NOMO-1 treated with DMSO at 0.1 percent for 48 hours (cell line): Measurements from ENCODE around the gene ZFHX3.

Source experiments
- DNase-seq: peaks from one replicate; lab custom pipeline; 2025; ENCODE audit not compliant: unreplicated experiment; lab: John Stamatoyannopoulos, UW

ZFHX3 gene

DNA sequence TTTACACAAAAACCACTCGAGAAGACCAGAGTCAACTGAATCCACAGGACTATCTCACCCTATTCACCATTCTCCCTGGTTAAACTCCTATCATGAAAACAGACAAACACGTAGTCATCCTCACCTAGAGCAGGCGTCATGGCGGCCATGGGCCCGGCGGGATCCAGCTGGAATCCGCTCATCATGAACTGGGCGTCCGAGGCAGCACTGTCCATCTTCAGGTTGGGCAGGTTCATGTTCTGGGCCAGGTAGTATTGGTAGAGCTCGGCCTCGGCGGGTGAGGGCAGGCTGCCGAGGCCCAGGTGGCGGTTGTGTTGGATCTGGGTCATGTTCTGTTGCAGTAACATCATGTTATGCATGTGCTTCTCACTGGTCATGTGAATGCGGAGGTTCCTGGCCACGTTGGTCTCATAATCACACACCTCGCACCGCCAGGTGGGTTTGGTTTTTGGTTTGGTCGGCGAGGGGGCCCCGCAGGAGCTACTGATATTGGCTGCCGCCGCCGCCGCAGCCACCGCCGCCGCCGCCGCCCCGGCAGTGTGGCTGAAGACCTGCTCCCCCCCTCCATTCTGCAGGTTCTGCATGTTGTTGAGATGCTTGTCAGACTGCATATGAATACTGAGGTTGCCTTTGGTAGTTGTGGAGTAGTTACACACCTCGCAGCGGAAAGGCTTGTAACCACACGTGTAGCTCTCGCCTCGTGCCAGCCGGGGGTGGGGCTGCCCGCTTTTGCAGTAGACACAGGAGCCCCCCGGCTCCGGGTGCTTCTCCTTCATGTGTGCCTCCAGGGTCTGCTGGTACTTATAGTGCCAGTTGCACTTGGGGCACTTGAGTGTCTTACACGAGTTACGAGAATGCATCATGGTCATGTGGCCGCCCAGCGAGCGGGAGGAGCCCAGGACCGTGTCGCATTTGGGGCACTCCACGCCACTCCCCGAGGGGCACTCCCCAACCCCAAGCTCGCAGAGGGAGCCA lies 90.3 kb downstream of the ZFHX3 start:
- DNase-seq: no peak

DNA sequence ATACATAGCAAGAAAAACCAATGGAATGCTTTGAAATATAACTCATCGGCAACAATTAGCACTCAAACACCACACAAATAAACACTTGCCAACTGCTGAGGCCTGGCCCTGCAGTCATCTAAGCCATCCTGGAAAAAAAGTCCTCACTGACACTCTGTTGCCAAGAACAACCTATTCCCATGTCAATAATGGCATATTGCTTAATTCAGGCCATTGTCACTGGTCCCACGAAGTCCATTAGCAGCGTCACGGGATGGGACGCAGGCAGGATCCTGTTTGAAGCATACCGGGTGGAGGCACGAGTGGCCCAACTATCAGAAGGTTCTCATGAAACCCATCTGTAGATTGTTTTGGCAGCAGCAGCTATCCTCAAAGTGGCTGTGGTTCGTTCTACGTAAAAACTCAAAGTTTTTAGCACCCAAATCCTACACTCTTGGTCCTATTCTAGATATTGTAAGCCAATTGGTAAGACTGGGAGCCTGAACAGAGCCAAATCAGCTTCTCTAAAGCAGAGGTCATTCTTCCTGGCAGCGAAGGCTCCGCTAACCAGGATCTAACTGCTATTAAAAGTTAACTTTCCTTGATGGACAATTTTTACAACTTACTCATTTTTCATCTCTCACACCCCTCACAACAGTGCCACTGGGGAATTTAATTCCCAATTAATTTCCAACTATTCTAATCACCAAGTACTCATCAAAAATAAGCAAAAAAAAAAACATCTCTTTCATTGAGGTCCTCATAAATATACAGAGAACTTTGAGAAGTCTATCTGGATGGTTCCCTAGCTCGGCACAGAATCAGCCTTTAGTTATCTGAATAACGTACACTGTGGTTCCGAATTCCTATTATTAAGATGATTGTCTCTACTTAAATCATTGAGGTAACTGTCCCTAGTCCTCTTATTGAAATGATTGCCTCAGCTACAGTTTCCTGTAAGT lies 91.5 kb downstream of the ZFHX3 start:
- no peak for DNase-seq

- no peak for DNase-seq
Observed at GRCh38 chr16:72952811-72953271, 95.1 kb downstream of the ZFHX3 start.

GRCh38 chr16:72952404-72952803 lies 95.5 kb downstream of the ZFHX3 start:
- no peak for DNase-seq

DNA sequence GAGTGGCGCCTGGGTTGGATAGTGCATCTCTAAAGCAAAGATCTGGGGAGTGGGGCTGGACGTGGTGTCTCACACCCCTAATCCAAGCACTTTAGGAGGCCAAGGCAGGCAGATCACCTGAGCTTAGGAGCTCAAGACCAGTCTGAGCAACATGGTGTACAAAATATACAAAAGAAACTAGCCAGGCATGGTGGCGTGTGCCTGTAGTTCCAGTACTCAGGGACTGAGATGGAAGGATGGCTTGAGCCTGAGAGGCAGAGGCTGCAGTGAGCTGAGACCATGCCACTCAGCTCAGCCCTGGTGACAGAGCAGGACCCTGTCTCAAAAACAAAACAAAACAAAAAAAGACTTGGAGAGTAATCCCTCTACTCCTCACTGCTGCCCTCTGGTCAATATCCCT lies 96.0 kb downstream of the ZFHX3 start:
- no peak for DNase-seq

- no peak for DNase-seq
Observed at GRCh38 chr16:72950669-72951068, 97.3 kb downstream of the ZFHX3 start.

DNA sequence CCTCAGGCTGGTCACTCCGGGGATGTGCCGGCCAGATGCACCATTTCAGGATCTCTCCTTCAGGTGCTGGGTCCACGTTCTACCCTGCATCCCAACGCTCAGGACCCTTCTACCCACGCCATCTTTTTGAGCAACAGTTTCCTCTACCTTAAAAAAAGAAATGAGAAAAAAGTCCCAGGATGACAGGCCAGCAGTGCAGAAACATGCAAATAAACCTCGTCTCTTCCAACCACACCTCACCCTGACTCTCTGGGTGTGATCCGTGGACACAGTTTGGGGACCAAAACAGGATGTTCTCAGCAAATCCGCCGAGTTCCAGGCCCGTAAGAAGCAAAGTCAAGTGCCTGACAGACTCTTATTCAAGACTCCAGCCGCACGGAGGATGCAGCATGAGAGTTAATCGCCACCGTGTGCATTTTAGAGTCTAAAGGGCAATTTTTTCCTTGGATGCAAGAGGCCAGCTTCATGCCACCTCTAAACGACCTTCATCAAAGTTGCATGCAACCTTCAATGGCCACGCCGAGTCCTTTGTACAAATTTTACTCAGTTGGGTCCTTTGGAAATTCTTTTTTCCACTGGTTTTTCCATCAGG lies 99.6 kb downstream of the ZFHX3 start:
- DNase-seq: no peak

DNA sequence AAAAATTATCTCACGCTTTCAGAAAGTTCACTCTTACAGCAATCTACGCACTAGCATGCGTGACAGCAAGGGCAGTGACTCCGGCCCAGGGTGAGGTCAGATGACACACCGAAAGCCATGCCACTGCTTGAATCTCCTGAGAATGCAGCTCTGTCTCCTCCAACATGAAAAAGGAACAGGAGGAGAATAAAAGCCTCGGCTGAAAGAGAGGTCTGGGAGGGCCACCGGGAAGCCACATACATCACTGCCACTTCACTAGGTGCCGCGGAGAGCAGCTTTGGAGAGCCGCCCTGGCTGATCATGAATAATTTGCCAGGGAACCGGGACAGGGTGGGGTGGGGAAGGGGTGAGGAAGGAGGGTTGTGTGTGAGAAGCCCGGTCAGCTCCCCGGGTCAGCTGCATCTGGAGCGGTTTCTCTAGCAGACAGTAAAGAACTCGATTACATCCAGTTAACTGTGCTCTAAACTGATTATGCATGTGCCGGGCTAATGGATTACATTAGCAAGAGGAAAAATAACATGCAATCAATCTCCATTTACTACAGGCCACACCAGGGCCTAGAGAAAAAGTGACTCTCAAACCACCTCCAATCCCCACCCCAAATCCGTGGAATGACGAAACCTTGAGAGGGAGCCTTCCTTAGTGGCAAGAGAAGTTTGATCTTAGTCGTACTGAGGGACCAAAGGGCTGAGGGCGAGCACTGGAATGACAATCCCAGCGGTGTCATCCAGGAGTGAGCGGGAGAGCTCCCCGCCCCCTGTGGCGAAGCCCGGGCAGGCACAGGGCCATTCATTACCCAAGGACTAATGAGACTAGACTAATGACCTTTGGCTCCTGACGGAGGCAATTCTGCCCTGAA lies 100.3 kb downstream of the ZFHX3 start:
- DNase-seq: no peak

DNA sequence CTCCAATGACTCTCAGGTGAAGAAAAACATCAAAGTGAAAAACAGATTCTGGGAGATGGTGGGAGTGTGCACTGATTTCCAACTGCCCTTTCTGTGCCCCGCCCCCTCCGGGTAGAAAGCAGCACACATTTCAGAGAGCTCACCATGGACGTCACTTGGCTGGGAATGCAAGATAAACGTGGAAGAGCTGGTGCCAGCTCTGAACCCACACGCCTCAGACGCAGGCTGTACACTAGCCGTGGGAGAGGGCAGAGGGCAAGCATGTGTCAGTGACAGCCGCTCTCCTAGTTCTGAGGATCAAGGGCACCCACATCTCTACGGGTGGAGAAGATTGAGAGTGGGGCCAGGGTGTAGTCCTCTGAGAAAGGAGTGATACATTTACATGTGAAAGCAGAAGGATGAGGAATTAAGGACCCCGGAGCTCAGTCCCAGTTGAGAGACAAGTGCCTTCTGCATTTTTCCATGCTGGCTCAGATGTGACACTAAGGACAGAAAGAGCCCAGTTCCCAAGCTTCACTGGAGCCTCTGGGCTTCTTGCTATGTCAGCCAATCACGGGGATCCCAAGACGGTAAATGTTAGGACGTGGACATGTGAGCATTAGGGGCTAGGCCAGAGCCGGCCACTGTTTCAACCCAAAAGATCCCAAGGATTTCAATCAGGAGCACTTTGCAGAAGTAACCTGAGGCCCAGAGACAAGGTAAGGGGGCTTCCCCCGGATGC lies 101.3 kb downstream of the ZFHX3 start:
- DNase-seq: no peak

GRCh38 chr16:72946063-72946462 lies 101.9 kb downstream of the ZFHX3 start:
- no peak for DNase-seq

GRCh38 chr16:72945611-72946010 lies 102.3 kb downstream of the ZFHX3 start:
- no peak for DNase-seq

DNA sequence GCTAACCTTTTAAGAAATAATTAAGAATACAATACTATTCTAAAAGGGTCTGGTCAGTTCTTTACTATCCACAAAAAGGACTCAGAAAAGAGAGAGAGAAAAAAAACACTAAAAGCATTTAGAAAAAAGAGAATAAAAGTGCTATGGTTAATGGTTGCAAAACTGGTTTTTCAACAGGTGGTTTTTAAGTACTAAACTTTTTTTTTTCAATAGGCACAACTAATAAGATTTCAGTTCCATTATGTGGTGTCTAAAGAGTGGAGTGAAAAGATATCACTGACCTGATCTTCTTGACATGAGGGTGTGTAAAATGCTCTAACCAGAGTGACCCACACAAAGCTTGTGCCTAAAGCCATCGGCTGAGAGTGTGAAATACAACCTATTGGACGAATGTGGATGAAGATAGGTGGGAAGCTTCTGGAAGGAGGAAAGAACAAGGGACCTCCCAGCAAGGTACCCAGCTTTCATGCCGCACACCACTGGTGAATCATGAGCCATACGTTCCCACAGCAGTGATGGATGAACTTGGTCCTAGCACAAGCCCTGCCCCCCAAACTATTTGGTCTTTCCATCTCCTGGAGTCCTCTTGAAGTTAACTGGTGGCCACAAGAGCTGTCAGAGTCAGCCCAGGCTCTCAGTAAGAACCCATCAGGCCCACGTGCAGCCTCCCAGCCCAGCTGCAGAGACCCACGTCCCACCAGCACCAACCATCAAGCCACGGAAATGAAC lies 103.0 kb downstream of the ZFHX3 start:
- no peak for DNase-seq

DNA sequence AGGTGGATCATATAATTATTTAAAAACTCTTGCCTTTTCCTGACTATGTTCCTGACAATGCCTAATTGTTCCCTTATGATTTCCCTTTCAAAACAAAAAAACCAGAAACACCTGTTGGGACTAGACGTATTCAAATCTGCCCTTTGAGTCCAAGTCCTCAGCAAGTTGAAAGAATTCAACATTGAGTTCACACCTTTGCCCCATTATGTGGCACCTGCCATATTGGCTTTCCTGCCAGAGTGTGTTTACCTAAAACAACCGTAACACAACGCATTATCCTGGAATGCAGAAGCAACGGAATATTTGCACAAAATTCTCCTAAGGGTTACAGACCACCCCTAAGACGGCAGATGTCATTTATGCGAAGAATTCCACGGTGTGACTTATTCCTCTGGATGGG lies 105.9 kb downstream of the ZFHX3 start:
- DNase-seq: no peak

GRCh38 chr16:72940886-72941285 lies 107.0 kb downstream of the ZFHX3 start:
- no peak for DNase-seq

GRCh38 chr16:72939247-72939646 lies 108.7 kb downstream of the ZFHX3 start:
- no peak for DNase-seq

GRCh38 chr16:72938795-72939164 lies 109.1 kb downstream of the ZFHX3 start:
- DNase-seq: no peak

DNA sequence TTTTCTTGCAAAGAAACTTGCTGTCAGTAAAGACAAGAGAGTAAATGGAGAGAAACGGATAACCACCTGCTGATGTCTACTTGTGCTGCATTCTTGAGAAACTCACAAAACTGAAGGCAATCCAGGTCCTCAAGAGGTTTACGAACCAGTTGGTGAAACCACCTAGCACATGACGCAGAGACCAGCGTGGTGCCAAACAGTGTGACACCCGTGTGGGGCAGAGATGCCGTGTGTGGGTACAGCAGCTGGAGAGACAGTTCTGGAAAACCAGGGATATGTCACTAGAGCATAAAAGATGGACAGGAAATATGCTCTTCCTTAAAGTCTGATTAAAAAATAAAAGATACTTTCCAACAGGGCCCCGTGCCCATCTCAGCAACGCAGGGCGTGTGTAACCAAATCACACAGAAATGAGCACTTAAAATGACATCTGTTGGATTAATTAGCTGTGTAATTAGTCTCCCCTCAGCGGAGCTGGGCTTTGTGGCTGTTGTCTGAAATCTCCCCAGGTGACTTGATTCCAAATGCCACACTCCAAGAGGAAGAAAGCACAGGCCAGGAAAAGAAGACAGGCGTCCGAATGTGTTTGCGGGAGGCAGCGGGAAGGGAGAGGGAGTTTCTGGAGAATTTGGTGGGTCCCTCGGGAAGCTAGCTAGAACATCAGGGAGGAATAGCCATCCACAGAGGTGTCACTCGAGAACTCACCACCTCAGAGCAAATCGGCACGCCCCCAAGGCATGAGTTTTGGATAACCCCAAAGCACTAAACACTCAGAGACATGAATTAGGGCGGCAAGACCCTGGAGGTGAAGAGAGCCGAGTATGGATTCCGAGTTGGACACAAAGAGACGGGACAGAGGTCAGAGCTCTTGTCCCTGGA lies 109.8 kb downstream of the ZFHX3 start:
- no peak for DNase-seq

DNA sequence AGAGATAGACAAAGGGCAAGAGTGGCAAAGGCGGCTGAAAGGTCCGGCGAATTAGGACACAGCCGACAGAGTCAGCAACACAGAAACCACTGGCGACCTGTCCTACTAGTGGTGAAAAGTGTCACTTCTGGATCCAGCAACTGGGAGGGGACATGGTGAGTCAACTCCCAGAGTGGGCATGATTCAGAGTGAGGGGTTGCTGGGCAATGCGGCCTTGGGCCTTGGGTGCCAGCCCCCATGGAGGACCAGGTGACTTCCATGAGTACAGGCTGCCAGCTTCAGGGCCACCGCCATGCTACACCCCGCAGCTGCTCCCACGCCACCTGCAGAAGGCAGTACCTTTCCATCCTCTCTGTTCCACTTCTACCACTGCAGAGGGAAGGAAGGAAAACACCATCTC lies 110.6 kb downstream of the ZFHX3 start:
- DNase-seq: no peak
